ENCODE measurements around the gene KCNQ1. TPM values are rescaled to one million over a fixed set of nuclear protein-coding genes. Genes with fewer than 3 reads are reported as not detected.

KCNQ1 gene
- total RNA-seq, 1 experiment from 2014 or later: not detected

DNA sequence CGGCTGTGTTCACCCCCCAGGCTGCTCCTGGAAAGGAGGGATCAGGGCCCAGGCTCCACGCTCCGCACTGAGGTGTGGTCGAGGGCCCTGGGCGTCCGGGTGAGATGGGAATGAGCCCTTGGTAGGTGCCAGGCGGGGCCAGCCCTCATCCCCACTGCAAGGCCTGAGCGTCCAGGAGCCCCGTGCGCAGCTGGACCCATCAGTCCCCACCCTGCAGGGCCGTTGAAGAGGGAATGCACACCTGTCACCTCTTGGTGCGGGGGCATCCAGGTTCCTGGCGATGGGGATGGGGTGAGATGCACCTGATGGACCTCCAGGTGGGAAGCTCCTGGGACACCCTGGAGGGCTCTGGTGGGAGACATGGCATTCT, 72.2 kb downstream of the KCNQ1 start:
- no peaks in the 10 kb centered on the region for H3K36me3 ChIP-seq (ENCODE audit: low read depth)

DNA sequence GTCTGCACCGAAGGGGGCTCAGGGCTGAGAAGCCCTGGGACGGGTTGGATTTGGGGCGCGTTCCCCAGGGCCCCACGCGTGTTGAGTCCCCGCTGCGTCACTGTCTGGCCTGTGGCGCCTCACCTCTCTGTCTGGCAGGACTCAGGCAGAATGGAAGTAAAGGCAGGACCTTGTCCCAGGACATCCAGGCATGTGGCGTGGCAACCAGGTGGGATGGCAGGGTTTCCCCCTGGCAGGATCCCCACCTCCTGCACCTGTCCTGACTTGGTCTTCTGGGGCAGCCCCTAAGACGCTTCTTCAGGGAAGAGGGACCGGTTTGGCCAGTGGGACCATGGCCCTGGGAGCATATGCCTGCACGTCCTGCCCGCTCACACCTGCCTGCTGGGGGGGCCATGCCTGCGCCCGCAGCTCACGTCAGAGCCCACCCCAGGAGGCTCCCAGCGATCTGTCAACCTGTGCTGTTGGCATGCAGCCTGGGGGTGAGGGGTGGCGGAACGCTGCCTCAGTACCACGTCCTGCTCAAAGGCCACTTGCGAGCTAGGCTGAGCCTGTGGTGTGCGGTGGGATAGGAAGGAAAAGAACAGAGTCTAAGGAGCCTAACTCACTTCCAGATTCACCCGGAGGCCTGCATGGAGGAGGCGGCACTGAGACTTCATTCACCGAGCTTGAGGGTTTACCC, 72.7 kb downstream of the KCNQ1 start:
- POLR2A ChIA-PET (ENCODE audit: unreplicated experiment): no interaction called here
- no peak overlapping the region for H3K4me3 ChIP-seq
- no peak for DNase-seq
- no TSS peak for BruUV-seq (replicated peaks)
- H3K4me1 ChIP-seq (replicated peaks; ENCODE audit: insufficient read depth): no peaks in the 10 kb centered on the region
- no peak overlapping the region for H3K27ac ChIP-seq
- no peaks in the 10 kb centered on the region for H3K79me2 ChIP-seq (ENCODE audit: low read depth)
- no peaks in the 10 kb centered on the region for H3K36me3 ChIP-seq (ENCODE audit: low read depth)
- no peaks in the 10 kb centered on the region for H3F3A ChIP-seq (ENCODE audit: insufficient read depth, low read depth)
- no peaks in the 10 kb centered on the region for H4K20me1 ChIP-seq (ENCODE audit: insufficient read depth)
- H3K9me3 ChIP-seq (ENCODE audit: insufficient read depth, low read depth): no peaks in the 10 kb centered on the region
- CTCF ChIA-PET: no interaction called here
- H2AFZ ChIP-seq: no peak overlapping the region
- no peaks in the 10 kb centered on the region for H3K9me2 ChIP-seq (ENCODE audit: insufficient read depth)
- H3K27me3 ChIP-seq (ENCODE audit: insufficient read depth, low read depth): peaks cover 52% of the 10 kb centered on the region
- H3K4me2 ChIP-seq: no peak overlapping the region
- intact Hi-C loops (cut with micrococcal nuclease; ENCODE audit: unreplicated experiment): no loop called here
- TF ChIP-seq, protein P1, sequence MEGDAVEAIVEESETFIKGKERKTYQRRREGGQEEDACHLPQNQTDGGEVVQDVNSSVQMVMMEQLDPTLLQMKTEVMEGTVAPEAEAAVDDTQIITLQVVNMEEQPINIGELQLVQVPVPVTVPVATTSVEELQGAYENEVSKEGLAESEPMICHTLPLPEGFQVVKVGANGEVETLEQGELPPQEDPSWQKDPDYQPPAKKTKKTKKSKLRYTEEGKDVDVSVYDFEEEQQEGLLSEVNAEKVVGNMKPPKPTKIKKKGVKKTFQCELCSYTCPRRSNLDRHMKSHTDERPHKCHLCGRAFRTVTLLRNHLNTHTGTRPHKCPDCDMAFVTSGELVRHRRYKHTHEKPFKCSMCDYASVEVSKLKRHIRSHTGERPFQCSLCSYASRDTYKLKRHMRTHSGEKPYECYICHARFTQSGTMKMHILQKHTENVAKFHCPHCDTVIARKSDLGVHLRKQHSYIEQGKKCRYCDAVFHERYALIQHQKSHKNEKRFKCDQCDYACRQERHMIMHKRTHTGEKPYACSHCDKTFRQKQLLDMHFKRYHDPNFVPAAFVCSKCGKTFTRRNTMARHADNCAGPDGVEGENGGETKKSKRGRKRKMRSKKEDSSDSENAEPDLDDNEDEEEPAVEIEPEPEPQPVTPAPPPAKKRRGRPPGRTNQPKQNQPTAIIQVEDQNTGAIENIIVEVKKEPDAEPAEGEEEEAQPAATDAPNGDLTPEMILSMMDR (conservative IDR thresholded peaks at IDR 0.05): no peak
- no peak for TF ChIP-seq EZH2 (IDR thresholded peaks at IDR 0.05; ENCODE audit: low read depth)

More for the DNA sequence above, 72.2 kb downstream of the KCNQ1 start:
- DNase-seq: no peak
- TF ChIP-seq EZH2 (IDR thresholded peaks at IDR 0.05; ENCODE audit: low read depth): no peak
- TF ChIP-seq, protein P1 (conservative IDR thresholded peaks at IDR 0.05): no peak
- Histone ChIP-seq H3K4me2 (no peak overlapping the region), H3K27me3 (ENCODE audit: insufficient read depth, low read depth) (peaks cover 48% of the 10 kb centered on the region), H3K27ac (no peak overlapping the region), H3K79me2 (ENCODE audit: low read depth) (no peaks in the 10 kb centered on the region), H3K4me1 (replicated peaks; ENCODE audit: insufficient read depth) (no peaks in the 10 kb centered on the region), H4K20me1 (ENCODE audit: insufficient read depth) (no peaks in the 10 kb centered on the region), H2AFZ (no peak overlapping the region), H3K9me3 (ENCODE audit: insufficient read depth, low read depth) (no peaks in the 10 kb centered on the region), H3K4me3 (no peak overlapping the region), H3K9me2 (ENCODE audit: insufficient read depth) (no peaks in the 10 kb centered on the region), H3F3A (ENCODE audit: insufficient read depth, low read depth) (no peaks in the 10 kb centered on the region)
- intact Hi-C loops (cut with micrococcal nuclease; ENCODE audit: unreplicated experiment): no loop called here
- ChIA-PET POLR2A (ENCODE audit: unreplicated experiment) (no interaction called here), CTCF (no interaction called here)
- BruUV-seq (replicated peaks): no TSS peak

DNA sequence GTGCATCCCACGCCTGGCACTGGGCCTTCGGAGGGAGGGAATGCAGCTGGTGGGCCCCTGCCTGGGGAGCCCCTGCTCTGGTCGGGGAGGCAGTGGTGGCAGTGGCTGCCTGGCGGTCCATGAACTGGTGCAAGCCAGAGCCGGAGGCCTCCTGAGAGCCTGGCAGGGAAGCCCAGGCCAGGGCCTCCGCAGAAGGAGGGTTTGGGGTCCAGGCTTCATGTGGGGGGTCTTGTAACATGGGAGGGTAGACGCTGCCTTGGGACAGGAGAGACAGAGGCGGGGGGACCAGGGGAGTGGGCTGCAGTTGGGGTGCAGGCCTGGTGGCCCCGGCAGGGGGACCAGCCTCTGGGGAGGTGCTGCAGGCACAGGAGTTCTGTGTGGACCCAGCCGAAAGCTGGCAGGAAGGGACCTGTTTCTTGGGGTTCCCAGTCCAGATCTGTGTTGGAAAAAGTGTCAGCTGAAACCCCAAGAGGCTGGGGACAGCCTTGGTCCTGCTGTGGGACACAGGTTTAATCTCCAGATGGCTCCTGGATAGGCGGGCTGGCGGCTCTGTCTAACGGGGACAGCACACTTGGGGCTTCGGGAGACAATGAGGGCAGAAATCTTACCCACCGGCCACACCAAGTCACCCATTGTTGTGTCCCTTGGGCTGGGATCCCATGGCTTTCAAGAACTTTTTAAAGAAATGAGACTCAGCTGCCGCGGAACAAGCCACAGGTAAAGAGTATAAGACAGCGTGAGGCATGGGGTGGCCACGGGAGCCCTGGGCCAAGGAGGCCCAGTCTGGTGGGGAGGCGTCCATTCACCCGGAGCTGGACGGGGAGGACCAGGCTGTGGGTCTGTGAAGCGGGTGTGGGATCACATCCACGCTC, 73.5 kb downstream of the KCNQ1 start:
- Histone ChIP-seq H3K4me3 (no peak overlapping the region), H3K4me2 (no peak overlapping the region), H3K79me2 (ENCODE audit: low read depth) (no peaks in the 10 kb centered on the region), H2AFZ (no peak overlapping the region), H3F3A (ENCODE audit: insufficient read depth, low read depth) (no peaks in the 10 kb centered on the region), H3K36me3 (ENCODE audit: low read depth) (no peaks in the 10 kb centered on the region), H3K27ac (no peak overlapping the region), H3K9me2 (ENCODE audit: insufficient read depth) (no peaks in the 10 kb centered on the region), H3K27me3 (ENCODE audit: insufficient read depth, low read depth) (peaks cover 52% of the 10 kb centered on the region), H3K9me3 (ENCODE audit: insufficient read depth, low read depth) (no peaks in the 10 kb centered on the region), H4K20me1 (ENCODE audit: insufficient read depth) (no peaks in the 10 kb centered on the region), H3K4me1 (replicated peaks; ENCODE audit: insufficient read depth) (no peaks in the 10 kb centered on the region)
- intact Hi-C loops (cut with micrococcal nuclease; ENCODE audit: unreplicated experiment): no loop called here
- BruUV-seq (replicated peaks): no TSS peak
- CTCF ChIA-PET: no interaction called here
- POLR2A ChIA-PET (ENCODE audit: unreplicated experiment): no interaction called here
- TF ChIP-seq, protein P1 (conservative IDR thresholded peaks at IDR 0.05): no peak
- no peak for TF ChIP-seq EZH2 (IDR thresholded peaks at IDR 0.05; ENCODE audit: low read depth)
- no peak for DNase-seq
